HG02571 (cell line): ENCODE results near the gene ENOSF1.
A peak's percentile ranks its signal among the peaks of the same experiment; 100 is the strongest.

Experiments used
- ATAC-seq: cut with Tn5 transposase; IDR thresholded peaks from one replicate; pipeline ENCODE4 v1.9.1; 2021; ENCODE audit warnings: mild to moderate bottlenecking, moderate library complexity; ENCODE audit not compliant: unreplicated experiment

ENOSF1 gene

GRCh38 chr18:675307-675706 is 37.1 kb downstream of the ENOSF1 start:
- ATAC-seq = no peak

GRCh38 chr18:673769-674168 is 38.7 kb downstream of the ENOSF1 start:
- ATAC-seq = no peak

GRCh38 chr18:673317-673716 is 39.1 kb downstream of the ENOSF1 start:
- no peak for ATAC-seq

DNA sequence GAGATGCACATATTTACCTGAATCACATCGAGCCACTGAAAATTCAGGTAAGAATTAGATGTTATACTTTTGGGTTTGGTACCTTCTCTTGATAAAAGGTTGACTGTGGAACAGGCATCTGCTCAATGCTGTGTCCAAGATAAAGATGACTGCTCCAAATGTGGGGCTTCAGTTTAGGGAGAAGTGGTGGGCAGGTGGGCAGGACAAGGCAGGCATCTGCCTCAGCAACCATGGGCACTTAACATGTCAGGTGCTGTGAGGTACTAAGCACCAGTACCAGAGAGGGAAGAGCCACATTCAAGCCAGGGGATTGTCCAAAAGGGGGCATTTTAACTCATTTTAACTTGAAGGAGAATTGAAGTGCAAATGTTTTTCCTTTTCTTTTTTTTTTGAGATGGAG is 41.0 kb downstream of the ENOSF1 start:
- no peak for ATAC-seq

DNA sequence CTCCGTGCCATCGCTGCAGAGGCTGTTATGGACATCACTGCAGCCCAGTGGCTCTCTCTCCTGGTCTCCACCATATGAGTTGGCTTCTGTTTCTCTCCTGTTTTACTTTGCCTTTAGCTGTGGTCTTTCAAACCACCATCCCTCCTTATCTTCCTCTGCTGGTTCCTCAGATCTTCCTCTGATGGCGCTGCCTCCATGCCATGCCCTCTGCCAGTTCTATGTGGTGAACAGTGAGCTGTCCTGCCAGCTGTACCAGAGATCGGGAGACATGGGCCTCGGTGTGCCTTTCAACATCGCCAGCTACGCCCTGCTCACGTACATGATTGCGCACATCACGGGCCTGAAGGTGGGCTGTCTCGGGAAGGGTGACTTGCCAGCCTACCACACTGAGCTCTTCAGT is 41.9 kb downstream of the ENOSF1 start:
- ATAC-seq = no peak

GRCh38 chr18:669077-669476 is 43.4 kb downstream of the ENOSF1 start:
- no peak for ATAC-seq

DNA sequence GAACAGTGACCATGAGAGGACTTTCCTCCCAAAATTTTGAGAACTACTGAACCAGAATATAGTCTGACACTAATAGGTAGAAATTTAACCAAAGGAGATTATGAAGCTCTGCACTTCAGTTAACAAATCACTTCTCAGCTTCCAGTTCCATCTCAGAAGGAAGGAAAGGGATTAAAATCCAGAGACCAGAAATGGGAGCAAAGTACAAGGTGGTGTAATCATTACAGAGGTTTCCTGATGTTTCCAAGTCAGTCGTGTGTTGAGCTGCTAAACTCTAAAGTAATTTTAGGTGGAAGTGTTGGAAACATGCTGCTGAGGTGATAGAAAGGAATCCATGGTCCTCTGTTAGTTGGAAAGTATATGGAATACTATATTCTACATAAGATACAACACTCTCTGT is 44.2 kb downstream of the ENOSF1 start:
- no peak for ATAC-seq

DNA sequence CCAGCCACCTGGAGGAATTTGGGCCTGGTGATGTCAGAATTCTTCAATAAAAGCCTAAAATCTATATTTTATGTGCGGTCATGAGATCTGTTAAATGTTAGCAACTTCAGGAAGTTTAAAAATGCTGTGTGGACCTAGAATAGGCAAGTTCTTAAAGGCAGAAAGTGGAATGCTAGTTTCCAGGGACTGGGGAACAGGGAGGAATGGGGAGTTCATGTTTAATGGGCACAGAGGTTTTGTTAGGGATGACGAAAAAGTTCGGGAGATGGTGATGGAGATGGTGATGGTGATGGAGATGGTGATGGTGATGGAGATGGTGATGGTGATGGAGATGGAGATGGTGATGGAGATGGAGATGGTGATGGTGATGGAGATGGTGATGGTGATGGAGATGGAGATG is 45.8 kb downstream of the ENOSF1 start:
- no peak for ATAC-seq

DNA sequence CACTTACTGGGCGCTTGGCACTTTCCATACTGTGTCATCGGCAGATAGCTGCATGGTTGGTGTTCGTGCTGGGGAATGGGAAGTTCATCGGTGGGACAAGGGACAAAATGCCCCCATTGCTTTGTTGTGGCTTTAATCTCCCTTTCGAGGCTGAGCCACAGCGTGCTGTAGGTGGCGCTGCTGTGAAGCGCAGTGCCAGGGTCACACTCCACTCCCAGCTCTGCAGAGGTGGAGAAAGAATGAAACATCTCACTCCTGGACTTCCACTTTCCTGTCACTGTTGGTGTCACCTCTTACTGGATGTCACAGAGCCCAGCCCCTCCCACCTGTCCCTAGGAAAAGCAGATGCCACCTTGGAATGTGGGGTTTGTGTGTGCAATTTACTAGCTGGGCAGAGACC is 46.3 kb downstream of the ENOSF1 start:
- no peak for ATAC-seq

DNA sequence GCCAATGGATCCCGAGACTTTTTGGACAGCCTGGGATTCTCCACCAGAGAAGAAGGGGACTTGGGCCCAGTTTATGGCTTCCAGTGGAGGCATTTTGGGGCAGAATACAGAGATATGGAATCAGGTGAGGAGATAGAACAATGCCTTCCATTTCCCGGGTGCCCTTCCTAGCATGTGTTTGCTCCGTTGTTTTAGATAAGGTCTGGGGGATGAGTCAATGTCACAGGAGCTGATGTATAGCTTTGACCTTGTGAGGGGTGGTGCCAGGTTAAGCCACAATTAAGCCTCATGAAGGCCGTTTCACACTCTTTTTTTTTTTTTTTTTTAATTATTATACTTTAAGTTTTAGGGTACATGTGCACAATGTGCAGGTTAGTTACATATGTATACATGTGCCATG is 50.2 kb downstream of the ENOSF1 start:
- ATAC-seq = no peak

GRCh38 chr18:659597-659996 is 52.8 kb downstream of the ENOSF1 start:
- no peak for ATAC-seq

GRCh38 chr18:658947-659533 is 53.4 kb downstream of the ENOSF1 start:
- ATAC-seq = no peak

DNA sequence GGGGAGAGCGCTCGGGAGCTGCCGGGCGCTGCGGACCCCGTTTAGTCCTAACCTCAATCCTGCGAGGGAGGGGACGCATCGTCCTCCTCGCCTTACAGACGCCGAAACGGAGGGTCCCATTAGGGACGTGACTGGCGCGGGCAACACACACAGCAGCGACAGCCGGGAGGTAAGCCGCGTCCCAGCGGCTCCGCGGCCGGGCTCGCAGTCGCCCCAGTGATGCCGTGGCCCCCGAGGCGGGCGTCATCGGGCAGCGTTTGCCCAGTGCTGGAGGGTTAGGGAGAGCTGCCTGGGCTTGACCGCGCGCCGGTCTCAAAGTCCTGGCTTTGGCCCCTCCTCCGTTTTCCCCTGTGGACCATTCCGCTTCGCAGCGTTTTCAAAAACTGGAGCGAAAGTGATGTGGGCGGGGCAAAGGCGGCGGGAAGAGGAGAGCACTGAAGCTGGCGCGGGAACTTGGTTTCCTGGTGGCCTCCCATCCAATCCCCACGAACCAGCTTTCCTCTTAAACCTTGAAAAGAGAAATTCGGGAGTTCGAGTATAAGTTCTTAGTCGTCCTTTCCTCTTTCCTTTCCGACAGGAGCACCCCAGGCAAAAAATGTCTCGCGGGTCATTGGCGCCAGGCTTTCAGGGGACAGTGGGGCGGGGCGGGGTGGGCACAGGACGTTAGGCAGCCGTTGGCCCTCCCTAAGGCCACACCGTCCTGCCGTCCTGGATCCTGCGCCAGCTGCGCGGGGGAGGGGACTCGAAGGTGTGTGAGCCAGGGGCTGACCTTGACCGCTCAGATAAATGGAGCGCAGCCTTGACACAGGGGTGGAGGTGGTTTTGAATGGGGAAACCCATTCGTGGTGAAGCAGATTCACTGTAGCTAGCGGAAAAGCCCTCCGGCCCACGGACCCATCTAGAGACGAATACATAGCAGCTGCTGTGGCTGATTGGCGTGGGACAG is 54.2 kb downstream of the ENOSF1 start:
- ATAC-seq = peak; percentile 61

- peak; percentile 38 for ATAC-seq
Measured at GRCh38 chr18:657311-658000, 55.0 kb downstream of the ENOSF1 start, which contains the start of gene TYMS. Gene TYMS, plus strand, starts transcription at chr18:657653. Its CDS starts 90 bp downstream, at chr18:657743.

GRCh38 chr18:655445-655844 is 57.0 kb downstream of the ENOSF1 start:
- ATAC-seq = no peak

DNA sequence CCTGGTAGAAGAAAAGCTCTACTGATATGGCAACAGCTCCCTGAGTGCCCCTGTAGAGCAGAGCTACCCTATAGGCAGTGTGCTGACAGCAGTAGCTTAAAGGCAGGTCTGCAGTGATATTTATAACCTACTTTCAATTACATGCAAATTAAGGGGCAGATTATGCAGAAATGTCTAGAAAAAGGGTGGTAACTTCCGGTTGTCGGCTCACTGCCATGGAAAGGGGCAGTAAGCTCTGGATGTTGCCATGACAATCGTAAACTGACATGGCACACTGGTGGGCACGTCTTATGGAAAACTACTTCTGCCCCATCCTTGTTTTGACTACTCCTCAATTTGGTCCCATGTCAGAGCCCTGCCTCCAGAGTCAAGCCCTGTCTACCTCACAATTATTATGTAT is 57.8 kb downstream of the ENOSF1 start:
- ATAC-seq = no peak

DNA sequence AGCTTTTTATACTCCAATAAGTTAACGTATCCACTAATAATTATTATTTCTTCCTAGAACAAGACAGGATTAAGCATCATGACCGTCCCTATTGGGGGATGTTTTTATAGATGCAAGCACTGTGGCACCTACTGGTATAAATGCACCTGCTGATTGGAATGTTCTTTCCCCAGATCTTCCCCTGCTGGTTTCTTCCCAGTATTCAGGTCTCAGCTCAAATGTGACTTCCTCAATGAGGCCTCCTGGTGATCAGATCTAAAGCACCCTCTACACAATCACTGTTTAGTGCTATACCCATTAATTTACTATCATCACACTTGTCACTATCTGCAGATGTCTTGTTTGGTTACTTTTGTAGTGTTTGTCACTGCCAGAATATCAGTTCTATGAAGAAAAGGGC is 58.9 kb downstream of the ENOSF1 start:
- ATAC-seq = no peak

DNA sequence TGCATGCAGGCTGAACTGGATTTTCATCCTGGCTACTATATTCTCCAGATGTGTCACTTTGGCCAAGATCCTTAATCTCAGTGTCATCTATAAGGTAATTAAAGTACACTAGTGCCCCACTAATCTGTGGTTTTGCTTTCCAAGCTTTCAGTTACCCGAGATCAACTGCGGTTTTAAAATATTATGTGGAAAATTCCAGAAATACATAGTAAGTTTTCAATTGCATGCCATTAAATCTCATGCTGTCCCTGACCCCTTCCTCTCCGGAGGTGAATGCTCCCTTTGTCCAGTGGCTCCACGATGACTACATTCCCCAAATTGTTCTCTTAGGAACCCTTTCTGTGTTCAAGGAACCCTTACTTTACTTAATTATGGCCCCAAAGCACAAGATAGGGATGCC is 60.3 kb downstream of the ENOSF1 start:
- no peak for ATAC-seq

DNA sequence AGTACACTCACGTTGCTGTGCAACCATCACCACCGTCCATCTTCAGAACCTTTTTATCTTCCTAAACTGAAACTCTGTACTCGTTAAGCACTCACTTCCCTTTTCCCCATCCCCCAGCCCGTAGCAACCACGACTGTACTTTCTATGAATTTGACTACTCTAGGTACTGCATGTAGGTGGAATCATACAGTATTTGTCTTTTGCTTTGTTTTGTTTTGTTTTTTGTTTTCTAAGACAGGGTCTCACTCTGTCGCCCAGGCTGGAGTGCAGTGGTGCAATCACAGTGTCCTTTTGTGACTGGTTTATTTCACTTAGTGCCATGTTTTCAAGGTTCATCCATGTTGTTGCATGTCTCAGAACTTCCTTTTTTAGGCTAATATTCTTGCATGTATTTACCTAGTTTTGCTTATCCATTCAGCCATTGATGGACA is 62.0 kb downstream of the ENOSF1 start:
- peak; percentile 95 for ATAC-seq

GRCh38 chr18:649341-649740 is 63.1 kb downstream of the ENOSF1 start:
- ATAC-seq = no peak

GRCh38 chr18:647304-647703 is 65.1 kb downstream of the ENOSF1 start:
- ATAC-seq = no peak
